Ishikawa (cell line): ENCODE data around the gene TMEM51.

Experiments used
- CEBPB ChIP-seq: IDR thresholded peaks from 2 replicates; pipeline ENCODE4 v1.6.1; 2012
- CREB1 ChIP-seq: IDR thresholded peaks from 2 replicates; pipeline ENCODE4 v1.6.1; 2012; ENCODE audit warnings: low read depth
- EGR1 ChIP-seq: IDR thresholded peaks from 2 replicates; pipeline ENCODE4 v1.6.1; 2012
- EP300 ChIP-seq: IDR thresholded peaks from 2 replicates; pipeline ENCODE4 v1.6.1; 2012; ENCODE audit warnings: borderline replicate concordance
- FOXM1 ChIP-seq: IDR thresholded peaks from 2 replicates; pipeline ENCODE4 v1.6.1; 2012; ENCODE audit warnings: low read depth, borderline replicate concordance
- MAX ChIP-seq: IDR thresholded peaks from 2 replicates; pipeline ENCODE4 v1.6.1; 2012
- NFIC ChIP-seq: IDR thresholded peaks from 2 replicates; pipeline ENCODE4 v1.6.1; 2012
- RAD21 ChIP-seq: IDR thresholded peaks from 2 replicates; pipeline ENCODE4 v1.6.1; 2012; ENCODE audit warnings: low read depth
- REST ChIP-seq: IDR thresholded peaks from 2 replicates; pipeline ENCODE4 v1.6.1; 2012; ENCODE audit warnings: low read depth, mild to moderate bottlenecking
- TAF1 ChIP-seq: IDR thresholded peaks from 2 replicates; pipeline ENCODE4 v1.6.1; 2012; ENCODE audit warnings: low read depth, mild to moderate bottlenecking
- TCF12 ChIP-seq: IDR thresholded peaks from 2 replicates; pipeline ENCODE4 v1.6.1; 2012; ENCODE audit warnings: low read depth
- TEAD4 ChIP-seq: IDR thresholded peaks from 2 replicates; pipeline ENCODE4 v1.6.1; 2012
- YY1 ChIP-seq: IDR thresholded peaks from 2 replicates; pipeline ENCODE4 v1.6.1; 2012; ENCODE audit warnings: low read depth
- ZBTB7A ChIP-seq: IDR thresholded peaks from 2 replicates; pipeline ENCODE4 v1.6.1; 2012; ENCODE audit warnings: low read depth
- TF ChIP-seq, protein P1 (sequence below): IDR thresholded peaks from 2 replicates; pipeline ENCODE4 v1.6.1; 2012

Gene TMEM51

DNA sequence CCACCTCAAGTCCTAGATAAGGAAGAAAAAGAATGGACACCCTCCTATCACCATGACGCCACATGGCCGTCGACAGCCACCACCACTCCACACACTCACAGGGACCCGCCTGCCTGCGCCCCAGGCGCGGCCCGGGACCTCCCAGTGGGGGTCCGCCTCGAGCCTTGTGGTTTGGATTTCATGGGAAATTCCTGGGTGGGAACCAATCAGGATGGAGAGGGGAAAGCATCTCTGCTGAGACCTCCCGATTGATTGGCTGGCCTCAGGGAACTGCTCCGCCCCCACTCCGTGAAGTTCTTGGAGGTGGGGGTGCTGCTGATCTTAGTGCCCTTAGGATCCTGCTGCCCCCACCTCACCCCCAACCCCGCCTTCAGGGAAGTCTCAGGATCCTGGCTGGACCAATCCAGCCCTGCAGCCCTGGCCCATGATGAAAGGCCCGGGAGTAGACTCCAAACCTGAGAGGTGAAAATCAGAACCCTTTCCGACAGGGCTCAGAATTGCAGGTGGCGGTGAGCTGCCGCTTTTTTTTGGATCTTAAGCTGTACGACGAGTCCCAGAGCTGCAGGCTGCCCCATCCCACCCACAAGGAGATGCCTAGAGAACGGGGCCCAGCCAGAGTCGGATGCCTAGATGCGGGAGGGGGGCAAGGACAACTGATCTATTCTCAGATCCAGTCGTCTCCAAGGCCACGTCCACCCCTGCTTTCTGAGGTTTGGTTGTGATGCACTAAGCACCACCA, 29.0 kb upstream of the TMEM51 start:
- TF ChIP-seq, protein P1, sequence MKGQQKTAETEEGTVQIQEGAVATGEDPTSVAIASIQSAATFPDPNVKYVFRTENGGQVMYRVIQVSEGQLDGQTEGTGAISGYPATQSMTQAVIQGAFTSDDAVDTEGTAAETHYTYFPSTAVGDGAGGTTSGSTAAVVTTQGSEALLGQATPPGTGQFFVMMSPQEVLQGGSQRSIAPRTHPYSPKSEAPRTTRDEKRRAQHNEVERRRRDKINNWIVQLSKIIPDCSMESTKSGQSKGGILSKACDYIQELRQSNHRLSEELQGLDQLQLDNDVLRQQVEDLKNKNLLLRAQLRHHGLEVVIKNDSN, result no peak
- TF ChIP-seq NFIC (no peak), ZBTB7A (no peak), FOXM1 (no peak), TAF1 (no peak), TCF12 (no peak), RAD21 (no peak), CEBPB (no peak), REST (no peak), YY1 (no peak), CREB1 (no peak), EGR1 (no peak), EP300 (no peak), MAX (no peak), TEAD4 (no peak)

- TF ChIP-seq TCF12, result no peak
- no peak for TF ChIP-seq REST
- TF ChIP-seq YY1, result no peak
- no peak for TF ChIP-seq EP300
- no peak for TF ChIP-seq MAX
- no peak for TF ChIP-seq RAD21
- no peak for TF ChIP-seq NFIC
- TF ChIP-seq FOXM1, result no peak
- no peak for TF ChIP-seq TEAD4
- TF ChIP-seq, protein P1, result no peak
- TF ChIP-seq CEBPB, result no peak
- no peak for TF ChIP-seq TAF1
Measured at GRCh38 chr1:15125101-15125745, 28.3 kb upstream of the TMEM51 start.

DNA sequence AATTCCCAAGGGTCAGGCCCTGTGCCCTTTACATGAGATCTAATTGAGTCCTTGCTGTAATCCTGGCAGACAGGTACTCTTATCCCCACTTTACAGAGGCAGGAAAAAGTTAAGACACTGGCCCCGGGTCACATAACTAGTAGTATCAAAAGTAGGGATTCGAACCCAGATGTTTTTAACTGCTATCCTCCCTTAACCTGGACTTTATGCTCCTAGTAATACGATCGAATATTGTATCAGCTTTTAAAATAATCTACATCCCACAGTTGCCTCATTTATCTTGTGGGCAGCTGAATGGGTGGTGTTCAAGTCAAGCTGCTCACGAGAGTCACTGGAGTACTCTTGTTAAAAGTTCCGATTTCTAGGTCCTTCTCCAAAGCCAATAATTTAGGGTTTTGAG, 25.5 kb upstream of the TMEM51 start:
- no peak for TF ChIP-seq CEBPB
- no peak for TF ChIP-seq EGR1
- no peak for TF ChIP-seq REST
- no peak for TF ChIP-seq EP300
- no peak for TF ChIP-seq TEAD4
- TF ChIP-seq TCF12, result no peak
- TF ChIP-seq ZBTB7A, result no peak
- no peak for TF ChIP-seq RAD21

DNA sequence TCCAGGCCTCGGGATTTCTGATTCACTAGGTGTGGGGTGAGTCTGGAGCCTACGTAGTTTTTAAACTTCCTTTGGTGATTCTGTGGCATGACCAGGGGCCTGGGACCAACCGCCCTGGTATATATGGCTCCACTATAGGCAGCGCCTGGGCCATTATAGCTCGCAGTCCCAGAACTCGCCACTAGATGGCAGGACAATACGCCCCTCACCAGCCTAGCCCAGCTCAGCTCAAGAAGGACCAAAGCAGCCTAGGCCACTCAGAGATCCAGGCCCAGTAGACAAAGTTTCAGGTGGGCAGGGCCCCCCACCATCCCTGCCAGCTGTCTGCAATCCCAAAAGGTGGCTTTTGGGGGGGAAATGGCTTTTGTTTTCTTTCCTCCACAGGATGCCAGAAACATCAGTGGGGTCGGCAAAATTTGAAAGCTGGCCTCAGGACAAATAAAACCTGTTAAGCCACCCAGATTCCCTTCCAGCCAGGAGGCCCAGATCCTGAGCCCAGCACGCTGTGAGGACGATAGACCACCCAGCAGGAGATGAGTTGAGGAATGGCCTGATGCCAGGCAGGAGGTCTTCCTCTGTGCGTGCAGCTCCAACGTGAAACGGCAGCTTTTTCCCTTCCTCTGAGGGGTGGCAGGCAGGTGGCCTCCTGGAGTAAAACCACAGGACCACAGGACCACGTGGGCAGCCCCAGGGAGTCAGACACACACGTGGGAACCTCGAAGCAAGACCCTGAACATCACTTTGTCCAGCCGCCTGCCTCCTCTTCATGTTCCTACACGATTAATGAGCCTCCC, 24.8 kb upstream of the TMEM51 start:
- TF ChIP-seq TEAD4 (no peak), RAD21 (peak; percentile 95), EGR1 (no peak), REST (no peak), NFIC (no peak), YY1 (0 out of 2 replicates have a peak, but pooled peaks have one; percentile 33)
